H1 (cell line): ENCODE measurements around the gene TOMM40. TPM values are rescaled to one million over a fixed set of nuclear protein-coding genes. Genes with fewer than 3 reads are reported as not detected.

Source experiments
- CTCF ChIA-PET: fragments of 300-600 bp; sonication (Branson Sonifier 250); formaldehyde crosslinking; loops from one replicate; lab custom pipeline; 2021; ENCODE audit not compliant: partially characterized antibody; lab: Charles Lee
- POLR2A ChIA-PET: fragments of 300-600 bp; sonication (Branson Sonifier 250); formaldehyde crosslinking; loops from one replicate; lab custom pipeline; 2021; ENCODE audit warnings: inconsistent platforms; ENCODE audit not compliant: partially characterized antibody; lab: Charles Lee
- DNase-seq, 2 experiments: peaks; one replicate each; pipeline versions ENCODE4 v3.0.0 to v3.0.0-alpha.2; 2010 to 2022; ENCODE audit warnings: low spot score in 2 of 2, low read depth in 1 of 2, mixed read lengths in 1 of 2
- FAIRE-seq: peaks from 2 replicates; lab custom pipeline; 2011; peaks lifted over from hg19 to GRCh38; lab: Jason Lieb, UNC
- H2AFZ ChIP-seq: 2 replicates; pipeline ENCODE4 v1.8.1; 2012; ENCODE audit warnings: low read length, inconsistent platforms
- H2AK5ac ChIP-seq: 2 replicates; pipeline ENCODE4 v1.6.1; 2013; ENCODE audit warnings: low read depth, low read length
- H2BK120ac ChIP-seq: replicated peaks from 2 replicates; pipeline ENCODE3; 2013; ENCODE audit warnings: low read depth, low read length, inconsistent platforms
- H2BK12ac ChIP-seq: 2 replicates; pipeline ENCODE4 v1.6.1; 2013; ENCODE audit warnings: low read depth, low read length
- H2BK15ac ChIP-seq: 2 replicates; pipeline ENCODE4 v1.6.1; 2013; ENCODE audit warnings: low read length
- H2BK20ac ChIP-seq: 2 replicates; pipeline ENCODE4 v1.6.1; 2013; ENCODE audit warnings: low read length
- H2BK5ac ChIP-seq: 2 replicates; pipeline ENCODE4 v1.6.1; 2013; ENCODE audit warnings: low read depth, low read length
- H3K14ac ChIP-seq: 2 replicates; pipeline ENCODE4 v1.6.1; 2013; ENCODE audit warnings: inconsistent platforms; ENCODE audit not compliant: insufficient read length
- H3K18ac ChIP-seq: 2 replicates; pipeline ENCODE4 v1.6.1; 2013; ENCODE audit warnings: low read length; ENCODE audit errors: extremely low read depth
- H3K23ac ChIP-seq: 2 replicates; pipeline ENCODE4 v1.6.1; 2013; ENCODE audit warnings: inconsistent platforms; ENCODE audit not compliant: insufficient read length
- H3K23me2 ChIP-seq: 2 replicates; pipeline ENCODE4 v1.6.1; 2013; ENCODE audit warnings: low read depth, low read length
- H3K27ac ChIP-seq: 2 replicates; pipeline ENCODE4 v1.6.1; 2011; ENCODE audit warnings: low read depth, low read length, inconsistent platforms
- H3K27me3 ChIP-seq, 4 experiments: replicated peaks in 1 of 4; 1 replicate in 1 of 4; 2 replicates in 3 of 4; pipeline versions ENCODE4 v1.6.1 to v1.8.1; 2011 to 2013; ENCODE audit warnings: low read length in 3 of 4, mild to moderate bottlenecking in 3 of 4, inconsistent platforms in 2 of 4, mixed read lengths in 2 of 4, moderate library complexity in 1 of 4; ENCODE audit not compliant: control insufficient read depth in 3 of 4, insufficient read depth in 3 of 4; ENCODE audit errors: extremely low read depth in 1 of 4
- H3K36me3 ChIP-seq, 4 experiments: 2 replicates each; pipeline versions ENCODE4 v1.6.1 to v1.8.1; 2011 to 2013; ENCODE audit warnings: mild to moderate bottlenecking in 4 of 4, low read length in 3 of 4, moderate library complexity in 2 of 4, control low read depth in 1 of 4, inconsistent platforms in 1 of 4; ENCODE audit not compliant: insufficient read depth in 4 of 4, control insufficient read depth in 2 of 4
- H3K4ac ChIP-seq: replicated peaks from 2 replicates; pipeline ENCODE3; 2013; ENCODE audit warnings: low read length, low read depth, mixed read lengths, inconsistent platforms; ENCODE audit not compliant: insufficient read length
- H3K4me1 ChIP-seq, 4 experiments: replicated peaks in 1 of 4; 1 replicate in 1 of 4; 2 replicates in 3 of 4; pipeline versions ENCODE4 v1.6.1 to v1.8.1; 2011 to 2013; ENCODE audit warnings: low read length in 3 of 4, inconsistent platforms in 2 of 4, mixed read lengths in 1 of 4; ENCODE audit not compliant: insufficient read depth in 4 of 4, control insufficient read depth in 3 of 4
- H3K4me2 ChIP-seq, 2 experiments: 2 replicates each; pipeline versions ENCODE4 v1.6.1 to v1.8.1; 2011 to 2013; ENCODE audit warnings: low read depth in 2 of 2, low read length in 2 of 2, control low read depth in 1 of 2, inconsistent platforms in 1 of 2, mild to moderate bottlenecking in 1 of 2; ENCODE audit not compliant: insufficient read depth in 1 of 2
- H3K4me3 ChIP-seq, 4 experiments: fragments of 200-600, 300-600 bp in 1 of 4; sonication (generic), shearing (Covaris generic), sonication (Bioruptor Twin) in 1 of 4; 2 replicates each; pipeline versions ENCODE4 v1.5.1 to v1.8.1; 2011 to 2016; ENCODE audit warnings: low read length in 4 of 4, low read depth in 3 of 4, control low read depth in 2 of 4, inconsistent platforms in 2 of 4, mild to moderate bottlenecking in 2 of 4, mixed read lengths in 1 of 4, moderate library complexity in 1 of 4; ENCODE audit not compliant: insufficient read depth in 2 of 4; ENCODE audit errors: extremely low read depth in 1 of 4
- H3K56ac ChIP-seq: replicated peaks from 2 replicates; pipeline ENCODE3; 2013; ENCODE audit warnings: low read depth, mild to moderate bottlenecking, mixed read lengths, low read length, inconsistent platforms; ENCODE audit not compliant: insufficient read length
- H3K79me1 ChIP-seq: 2 replicates; pipeline ENCODE4 v1.6.1; 2013; ENCODE audit warnings: low read depth, low read length, control low read depth
- H3K79me2 ChIP-seq, 2 experiments: 2 replicates each; pipeline versions ENCODE4 v1.6.1 to v1.8.1; 2012 to 2013; ENCODE audit warnings: low read length in 2 of 2, mild to moderate bottlenecking in 2 of 2, inconsistent platforms in 1 of 2; ENCODE audit not compliant: insufficient read depth in 2 of 2, control insufficient read depth in 1 of 2
- H3K9ac ChIP-seq, 4 experiments: replicated peaks in 1 of 4; 1 replicate in 1 of 4; 2 replicates in 3 of 4; pipeline versions ENCODE4 v1.6.1 to v1.8.1; 2011 to 2013; ENCODE audit warnings: low read depth in 3 of 4, low read length in 3 of 4, control low read depth in 2 of 4, mild to moderate bottlenecking in 2 of 4, moderate library complexity in 2 of 4, inconsistent platforms in 1 of 4; ENCODE audit errors: extremely low read depth in 1 of 4
- H3K9me3 ChIP-seq, 2 experiments: 2 replicates each; pipeline versions ENCODE4 v1.6.1 to v1.8.1; 2012 to 2013; ENCODE audit warnings: mild to moderate bottlenecking in 2 of 2, moderate library complexity in 2 of 2, control low read depth in 1 of 2, inconsistent platforms in 1 of 2, low read depth in 1 of 2, low read length in 1 of 2, mixed read lengths in 1 of 2; ENCODE audit not compliant: insufficient read depth in 2 of 2
- H4K20me1 ChIP-seq, 2 experiments: replicated peaks in 1 of 2; 2 replicates each; pipeline versions ENCODE3 to v1.8.1; 2011 to 2013; ENCODE audit warnings: inconsistent platforms in 2 of 2, low read length in 2 of 2, mild to moderate bottlenecking in 1 of 2; ENCODE audit not compliant: insufficient read depth in 2 of 2, control insufficient read depth in 1 of 2
- H4K5ac ChIP-seq: 2 replicates; pipeline ENCODE4 v1.6.1; 2013; ENCODE audit warnings: low read length, low read depth, mixed read lengths, inconsistent platforms; ENCODE audit not compliant: insufficient read length
- H4K8ac ChIP-seq: 2 replicates; pipeline ENCODE4 v1.8.0; 2013; ENCODE audit warnings: mild to moderate bottlenecking, moderate library complexity, low read length, inconsistent platforms; ENCODE audit not compliant: insufficient read depth; ENCODE audit errors: extremely low read depth
- H4K91ac ChIP-seq: replicated peaks from 2 replicates; pipeline ENCODE3; 2013; ENCODE audit warnings: low read length, mixed read lengths, inconsistent platforms; ENCODE audit not compliant: insufficient read length
- WGBS, 2 experiments: shearing (Covaris generic) in 1 of 2; methylation state at CpG; one replicate each; pipeline versions ENCODE4 v1.1.6 to v1.1.7; 2013 to 2015; ENCODE audit warnings: low lambda C conversion rate in 2 of 2, mixed read lengths in 2 of 2, inconsistent platforms in 1 of 2, low coverage in 1 of 2, missing lambda C conversion rate in 1 of 2; ENCODE audit not compliant: insufficient replicate concordance in 2 of 2, insufficient coverage in 1 of 2, insufficient read length in 1 of 2; ENCODE audit errors: extremely low coverage in 1 of 2, missing lambda C conversion rate in 1 of 2; 5-methylcytosine and 5-hydroxymethylcytosine counted together
- polyA plus RNA-seq, 7 experiments: library from polyadenylated mRNA; depleted of rRNA in 3 of 7; stranded (reverse) in 5 of 7; unstranded in 2 of 7; fragments of >200 nt in 5 of 7; fragments of 200-250 nt in 2 of 7; gene quantifications; 1 replicate in 5 of 7; 2 replicates in 1 of 7; 4 replicates in 1 of 7; pipeline versions ENCODE4 v1.2.1 to v1.2.3, GENCODE V29; 2011 to 2013; ENCODE audit warnings: missing spikeins in 2 of 7, mixed read lengths in 2 of 7
- total RNA-seq: library from RNA; stranded (reverse); fragmentation: NEBNext Ultra II Directional; extraction: Animal tissue kit (Norgen Biotek cat#: 25700); gene quantifications from 2 replicates; pipeline ENCODE4 v1.2.1, GENCODE V29; 2021

The TOMM40 gene
- total and polyA plus RNA-seq, 2 of the 8 experiments (the other 6 are each of a cell fraction or from before 2014, with no cell fraction given), result 154 to 179 TPM

DNA sequence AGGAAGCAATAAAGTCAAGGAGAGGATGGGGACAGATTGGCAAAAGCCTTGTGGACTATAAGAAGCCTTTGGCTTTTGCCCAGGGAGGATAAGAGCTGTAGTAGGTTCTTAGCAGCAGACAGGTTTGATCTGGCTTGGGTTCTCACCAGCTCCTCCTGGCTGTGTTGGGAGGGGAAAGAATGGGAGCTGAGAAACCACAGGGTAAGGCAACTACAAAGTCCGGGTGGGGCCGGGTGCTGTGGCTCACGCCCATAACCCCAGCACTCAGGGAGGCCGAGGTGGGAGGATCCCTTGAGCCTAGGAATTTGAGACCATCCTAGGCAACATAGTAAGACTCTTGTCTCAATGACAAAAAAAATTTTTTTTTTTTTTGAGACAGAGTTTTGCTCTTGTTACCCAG lies 24.4 kb upstream of the TOMM40 start:
- no peak overlapping the region for H2AK5ac ChIP-seq
- WGBS, 2 experiments, result 76% methylated on average over 4 of the region's 4 CpGs; no CpG with 5 or more reads in 1 of the 2 experiments
- no peaks in the 10 kb centered on the region for H3K79me1 ChIP-seq
- H3K27ac ChIP-seq, result no peak overlapping the region
- peaks cover 0 to 7% of the 10 kb centered on the region in 2 experiments; a peak in 3 of 4 replicates for H3K79me2 ChIP-seq
- no peak overlapping the region for H2BK5ac ChIP-seq
- H3K4me2 ChIP-seq, result no peak overlapping the region
- POLR2A ChIA-PET, result interaction anchor here (0.6 to 4.8 kb wide), 8 partner anchors 9 to 207 kb away, joined by 3 to 18 read pairs (median 3); no protein-coding TSS in a partner anchor
- H2BK15ac ChIP-seq, result no peak overlapping the region
- no peak overlapping the region for H4K8ac ChIP-seq
- H3K18ac ChIP-seq, result no peak overlapping the region
- no peak overlapping the region for H2AFZ ChIP-seq
- H3K27me3 ChIP-seq, result no peaks in the 10 kb centered on the region
- no peaks in the 10 kb centered on the region for H3K4me1 ChIP-seq
- H3K56ac ChIP-seq, result no peak overlapping the region
- FAIRE-seq, result no peak
- no peak overlapping the region for H3K4me3 ChIP-seq
- peaks cover 3 to 13% of the 10 kb centered on the region in 2 experiments for H4K20me1 ChIP-seq
- no peak for DNase-seq
- H3K23ac ChIP-seq, result no peak overlapping the region
- H4K5ac ChIP-seq, result no peak overlapping the region
- CTCF ChIA-PET, result interaction anchor here (0.6 to 1.3 kb wide), 2 partner anchors 28 to 36 kb away, joined by 3 to 4 read pairs; no protein-coding TSS in a partner anchor
- no peak overlapping the region for H2BK12ac ChIP-seq
- no peak overlapping the region for H3K9ac ChIP-seq
- no peak overlapping the region for H3K4ac ChIP-seq
- no peak overlapping the region for H2BK120ac ChIP-seq
- H3K23me2 ChIP-seq, result no peaks in the 10 kb centered on the region; the same call in 1 of the 2 replicates
- H3K36me3 ChIP-seq, result peaks cover 9 to 39% (median 18%) of the 10 kb centered on the region in 4 experiments; a peak in 7 of 8 replicates
- no peak overlapping the region for H4K91ac ChIP-seq
- no peak overlapping the region for H3K14ac ChIP-seq
- H2BK20ac ChIP-seq, result no peak overlapping the region
- no peaks in the 10 kb centered on the region for H3K9me3 ChIP-seq
